ENCODE results near the gene FLT3.
"Not testable (repeated sequence)": the region's sequence is repeated elsewhere in the genome, so short reads cannot be mapped to it uniquely, and the experiment has no call there.

The FLT3 gene

DNA sequence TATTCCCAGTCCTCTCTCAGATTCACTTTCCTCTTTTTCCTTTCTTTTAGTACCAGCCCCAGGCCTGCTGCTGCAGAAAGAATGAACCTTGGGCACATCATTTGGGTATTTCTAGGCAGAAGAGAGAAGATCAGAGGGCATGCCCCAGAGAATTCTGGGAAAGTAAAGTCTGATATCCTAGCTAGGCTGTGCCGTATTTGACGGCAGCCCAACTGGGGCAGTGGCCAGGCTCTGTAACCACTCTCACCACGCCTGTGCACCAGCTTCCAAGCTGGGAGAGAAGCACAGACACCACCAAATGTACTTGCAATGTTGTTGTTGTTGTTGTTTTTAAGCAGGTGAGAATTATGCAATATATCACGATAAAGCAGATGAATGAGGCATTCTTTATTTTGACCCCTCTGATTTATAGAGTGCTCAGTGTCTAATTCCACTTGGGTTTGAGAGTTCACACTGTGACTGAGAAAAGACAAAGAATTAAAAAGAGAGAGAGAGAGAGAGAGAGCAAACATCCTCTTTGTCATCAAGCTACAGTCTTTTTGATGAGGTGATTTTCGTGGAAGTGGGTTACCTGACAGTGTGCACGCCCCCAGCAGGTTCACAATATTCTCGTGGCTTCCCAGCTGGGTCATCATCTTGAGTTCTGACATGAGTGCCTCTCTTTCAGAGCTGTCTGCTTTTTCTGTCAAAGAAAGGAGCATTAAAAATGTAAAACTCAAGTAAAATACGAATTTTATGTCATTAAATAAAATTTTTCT, 72.6 kb downstream of the FLT3 start:
- H3K9me3 ChIP-seq (replicated peaks in 1 of 11): peaks cover 0 to 6% (median 0%) of the 10 kb centered on the region in 11 experiments; a peak in 3 of 22 replicates
- no peak for TF ChIP-seq Cebpa-rat (IDR thresholded peaks at IDR 0.05)
- no peaks in the 10 kb centered on the region for H4K20me1 ChIP-seq
- H3K27ac ChIP-seq: no peak overlapping the region
- no peak overlapping the region for H3K4me3 ChIP-seq
- peaks cover 0 to 25% (median 14%) of the 10 kb centered on the region in 10 experiments; a peak in 13 of 20 replicates for H3K4me1 ChIP-seq
- no peak overlapping the region for H3K4me2 ChIP-seq
- no peaks in the 10 kb centered on the region for H3K36me3 ChIP-seq
- H3K27me3 ChIP-seq: no peaks in the 10 kb centered on the region
- H3K9ac ChIP-seq: no peak overlapping the region

DNA sequence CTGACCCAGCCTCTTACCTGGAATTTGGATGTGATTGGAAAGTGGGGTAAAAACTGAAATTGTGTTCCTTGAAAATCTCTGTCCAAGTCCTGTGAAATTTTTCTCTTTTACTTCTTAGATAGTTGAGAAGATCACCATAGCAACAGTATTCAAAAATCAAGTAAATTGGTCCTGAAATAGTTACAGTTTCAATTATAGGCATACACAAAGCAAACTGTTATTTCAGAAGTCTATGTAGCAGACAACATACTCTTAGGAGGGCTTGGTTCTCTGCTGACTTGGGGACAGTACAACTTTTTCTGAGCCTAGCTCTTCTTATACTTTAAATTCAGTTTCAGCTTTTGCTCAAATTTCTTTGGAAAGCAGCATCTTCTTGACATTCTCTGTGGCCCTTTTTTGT, 73.3 kb downstream of the FLT3 start:
- no peak for TF ChIP-seq Cebpa-rat (IDR thresholded peaks at IDR 0.05)
- Histone ChIP-seq H3K27ac (no peak overlapping the region), H4K20me1 (no peaks in the 10 kb centered on the region), H3K36me3 (no peaks in the 10 kb centered on the region), H3K27me3 (no peaks in the 10 kb centered on the region), H3K9ac (no peak overlapping the region), H3K9me3 (replicated peaks in 1 of 11) (peaks cover 0 to 6% (median 0%) of the 10 kb centered on the region in 11 experiments; a peak in 2 of 22 replicates), H3K4me2 (no peak overlapping the region), H3K4me3 (no peak overlapping the region), H3K4me1 (peaks cover 0 to 22% (median 14%) of the 10 kb centered on the region in 10 experiments; a peak in 14 of 20 replicates)

DNA sequence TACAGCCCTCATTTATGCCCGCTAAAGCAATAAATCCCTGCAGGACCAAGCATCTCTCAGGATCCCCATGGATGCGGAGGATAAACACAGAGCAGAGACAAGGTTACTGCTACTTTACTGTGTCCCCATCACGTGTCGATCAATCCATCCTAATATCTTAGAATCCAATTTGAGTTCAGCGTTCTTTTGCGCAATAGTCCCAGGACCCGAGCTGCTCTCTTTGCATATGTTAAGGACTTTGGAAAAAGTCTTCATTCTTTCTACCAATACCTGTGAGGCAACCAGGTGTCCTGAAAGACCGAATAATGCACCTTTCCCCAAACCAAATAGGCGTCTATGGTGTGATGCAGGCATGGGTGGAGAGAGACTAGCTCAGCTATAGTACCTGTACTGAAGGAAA, 73.9 kb downstream of the FLT3 start:
- no peaks in the 10 kb centered on the region for H4K20me1 ChIP-seq
- 0 out of 22 replicates have a peak, but pooled peaks cover 0 to 1% (median 0%) of the 10 kb centered on the region in 11 experiments for H3K9me3 ChIP-seq (replicated peaks in 1 of 11)
- no peak for TF ChIP-seq Cebpa-rat (IDR thresholded peaks at IDR 0.05)
- H3K4me2 ChIP-seq: no peak overlapping the region
- no peak overlapping the region for H3K4me3 ChIP-seq
- H3K9ac ChIP-seq: no peak overlapping the region
- no peaks in the 10 kb centered on the region for H3K36me3 ChIP-seq
- H3K27me3 ChIP-seq: no peaks in the 10 kb centered on the region
- H3K27ac ChIP-seq: no peak overlapping the region
- peaks cover 0 to 17% (median 11%) of the 10 kb centered on the region in 10 experiments; a peak in 14 of 20 replicates for H3K4me1 ChIP-seq

DNA sequence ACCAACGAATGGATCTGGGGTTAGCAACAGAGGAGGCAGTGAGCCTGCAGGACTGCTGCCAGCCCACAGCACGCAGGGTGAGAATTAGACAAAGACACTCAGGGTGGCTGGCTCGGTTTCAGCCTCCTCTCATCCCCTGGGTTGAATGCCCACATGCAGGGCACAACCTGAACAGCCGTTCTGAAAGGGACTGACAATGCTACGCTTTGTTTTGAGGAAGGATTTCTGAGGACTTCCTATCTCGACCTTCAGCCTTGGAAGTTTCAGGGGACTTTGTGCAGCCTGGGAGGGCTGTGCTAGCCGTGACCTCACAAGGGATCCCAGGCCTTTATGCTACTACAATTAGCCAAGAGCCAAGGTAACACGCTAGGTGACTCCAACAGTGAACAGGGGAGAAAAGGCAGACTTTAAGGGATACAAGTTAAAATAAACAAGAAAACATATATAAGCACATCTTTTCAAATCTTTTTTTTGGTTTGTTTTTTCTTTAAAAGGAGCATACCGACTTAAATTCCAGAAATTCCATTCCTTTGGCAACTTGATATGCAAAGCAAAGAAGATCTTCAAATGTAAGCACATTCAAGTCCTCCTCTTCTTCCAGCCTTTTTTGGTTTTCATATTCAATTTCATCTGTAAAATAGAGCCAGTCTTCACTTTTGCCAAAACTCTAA, 77.4 kb downstream of the FLT3 start:
- H3K4me3 ChIP-seq: no peak overlapping the region
- no peaks in the 10 kb centered on the region for H3K27me3 ChIP-seq
- H3K27ac ChIP-seq: no peak overlapping the region
- no peaks in the 10 kb centered on the region for H3K9me3 ChIP-seq (replicated peaks in 1 of 11)
- no peaks in the 10 kb centered on the region for H3K36me3 ChIP-seq
- peaks cover 0 to 10% (median 5%) of the 10 kb centered on the region in 10 experiments; a peak in 7 of 20 replicates for H3K4me1 ChIP-seq
- peak overlapping the region in 3 of 11 experiments; percentile 2 to 20 (median 13); a peak in 3 of 22 replicates for H3K4me2 ChIP-seq
- no peak overlapping the region for H3K9ac ChIP-seq
- no peak for TF ChIP-seq Cebpa-rat (IDR thresholded peaks at IDR 0.05)
- no peaks in the 10 kb centered on the region for H4K20me1 ChIP-seq

DNA sequence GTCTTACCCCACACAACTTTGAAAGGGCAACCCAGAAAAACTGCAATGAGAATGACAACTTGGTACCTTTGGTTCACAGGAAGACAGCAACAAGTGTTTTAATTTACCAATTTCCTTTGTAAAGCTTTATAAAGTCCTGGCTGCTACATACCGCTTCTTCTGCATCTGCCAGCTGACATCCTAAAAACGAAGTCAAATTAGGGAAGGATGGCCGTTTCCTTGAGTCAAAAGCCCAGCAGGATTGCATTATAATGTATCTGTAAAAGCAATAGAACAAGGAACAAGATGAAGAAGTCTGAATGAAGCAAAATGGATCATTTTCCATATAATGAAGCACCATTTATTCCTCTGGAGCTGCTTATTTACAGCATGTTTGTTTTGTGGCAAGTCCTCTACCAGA, 86.1 kb downstream of the FLT3 start:
- no peak overlapping the region for H3K4me3 ChIP-seq
- H4K20me1 ChIP-seq: no peaks in the 10 kb centered on the region
- TF ChIP-seq Cebpa-rat (IDR thresholded peaks at IDR 0.05): no peak
- no peaks in the 10 kb centered on the region for H3K27me3 ChIP-seq
- H3K4me1 ChIP-seq: peaks cover 7 to 17% (median 11%) of the 10 kb centered on the region in 10 experiments; a peak in 17 of 20 replicates
- H3K36me3 ChIP-seq: no peaks in the 10 kb centered on the region
- peaks cover 0 to 3% (median 0%) of the 10 kb centered on the region in 11 experiments; a peak in 1 of 22 replicates for H3K9me3 ChIP-seq (replicated peaks in 1 of 11)
- no peak overlapping the region for H3K9ac ChIP-seq
- H3K27ac ChIP-seq: no peak overlapping the region
- H3K4me2 ChIP-seq: no peak overlapping the region

DNA sequence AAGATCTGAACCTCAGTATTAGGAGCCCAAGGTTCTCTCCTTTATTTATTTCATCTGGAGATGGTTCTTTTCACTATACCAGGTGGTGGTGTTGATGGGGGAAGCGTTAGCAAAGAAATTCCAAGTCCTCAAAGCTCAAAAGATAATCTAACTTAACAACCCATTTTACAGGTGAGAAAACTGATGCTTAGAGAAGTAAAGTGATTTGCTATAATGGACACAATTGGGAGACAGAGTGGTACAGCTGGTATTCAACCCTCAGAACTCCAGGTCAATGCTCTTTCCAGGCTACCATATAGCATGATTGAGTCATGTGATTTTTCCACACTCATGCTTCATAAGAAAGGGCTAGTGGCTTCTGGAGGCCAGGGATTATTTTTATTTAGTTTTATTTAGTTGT, 86.9 kb downstream of the FLT3 start:
- H3K4me2 ChIP-seq: no peak overlapping the region
- H4K20me1 ChIP-seq: no peaks in the 10 kb centered on the region
- peaks cover 7 to 17% (median 11%) of the 10 kb centered on the region in 10 experiments; a peak in 17 of 20 replicates for H3K4me1 ChIP-seq
- H3K27ac ChIP-seq: no peak overlapping the region
- no peak overlapping the region for H3K4me3 ChIP-seq
- no peaks in the 10 kb centered on the region for H3K36me3 ChIP-seq
- H3K9me3 ChIP-seq (replicated peaks in 1 of 11): peaks cover 0 to 3% (median 0%) of the 10 kb centered on the region in 11 experiments; a peak in 1 of 22 replicates
- no peaks in the 10 kb centered on the region for H3K27me3 ChIP-seq
- no peak for TF ChIP-seq Cebpa-rat (IDR thresholded peaks at IDR 0.05)
- H3K9ac ChIP-seq: no peak overlapping the region

DNA sequence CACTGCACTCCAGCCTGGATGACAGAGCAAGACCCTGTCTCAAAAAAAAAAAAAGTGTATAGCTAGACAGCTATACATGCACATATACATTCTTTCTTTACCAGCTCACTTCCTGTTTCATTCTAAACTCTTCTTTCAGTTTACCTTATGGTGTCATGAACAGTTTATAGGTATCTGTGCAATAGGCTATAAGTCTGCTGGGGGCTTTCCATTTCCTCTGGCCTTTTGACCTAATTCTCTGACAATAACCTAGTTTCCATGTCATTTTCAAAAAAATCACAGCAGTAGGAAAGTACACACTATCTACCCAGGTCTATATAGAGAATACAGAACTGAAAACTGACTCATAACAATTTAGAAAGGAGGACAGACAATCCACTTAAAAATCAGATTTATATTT, 87.5 kb downstream of the FLT3 start:
- TF ChIP-seq Cebpa-rat (IDR thresholded peaks at IDR 0.05): no peak
- Histone ChIP-seq H3K27ac (no peak overlapping the region), H3K27me3 (no peaks in the 10 kb centered on the region), H4K20me1 (no peaks in the 10 kb centered on the region), H3K36me3 (no peaks in the 10 kb centered on the region), H3K4me2 (peak overlapping the region in 4 of 11 experiments; percentile 11 to 52 (median 24); a peak in 3 of 22 replicates), H3K4me3 (no peak overlapping the region), H3K9me3 (replicated peaks in 1 of 11) (peaks cover 0 to 3% (median 0%) of the 10 kb centered on the region in 11 experiments; a peak in 1 of 22 replicates), H3K9ac (no peak overlapping the region), H3K4me1 (peaks cover 7 to 17% (median 11%) of the 10 kb centered on the region in 10 experiments; a peak in 17 of 20 replicates)

DNA sequence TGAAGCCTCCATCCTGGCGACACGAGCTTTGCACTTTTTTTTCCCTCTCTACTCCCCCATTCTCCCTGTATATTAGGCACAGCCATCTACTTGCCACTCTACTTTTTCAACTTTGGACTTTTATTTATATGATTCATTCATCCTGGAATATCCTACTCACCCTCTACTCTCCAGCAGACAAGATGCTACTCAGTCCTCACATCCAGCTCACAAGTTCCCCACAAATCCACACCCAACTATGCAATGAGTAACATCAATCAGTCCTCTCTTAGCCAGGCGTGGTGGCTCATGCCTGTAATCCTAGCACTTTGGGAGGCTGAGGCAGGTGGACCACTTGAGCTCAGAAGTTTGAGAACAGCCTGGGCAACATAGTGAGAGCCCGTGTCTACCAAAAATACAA, 88.0 kb downstream of the FLT3 start:
- Histone ChIP-seq H3K4me1 (peaks cover 7 to 17% (median 11%) of the 10 kb centered on the region in 10 experiments; a peak in 17 of 20 replicates), H3K9me3 (replicated peaks in 1 of 11) (peaks cover 0 to 3% (median 0%) of the 10 kb centered on the region in 11 experiments; a peak in 1 of 22 replicates), H3K27me3 (no peaks in the 10 kb centered on the region), H4K20me1 (no peaks in the 10 kb centered on the region), H3K4me2 (peak overlapping the region in 5 of 11 experiments; percentile 11 to 52 (median 37); a peak in 5 of 22 replicates), H3K4me3 (no peak overlapping the region), H3K9ac (no peak overlapping the region), H3K27ac (no peak overlapping the region), H3K36me3 (no peaks in the 10 kb centered on the region)
- TF ChIP-seq Cebpa-rat (IDR thresholded peaks at IDR 0.05): no peak

DNA sequence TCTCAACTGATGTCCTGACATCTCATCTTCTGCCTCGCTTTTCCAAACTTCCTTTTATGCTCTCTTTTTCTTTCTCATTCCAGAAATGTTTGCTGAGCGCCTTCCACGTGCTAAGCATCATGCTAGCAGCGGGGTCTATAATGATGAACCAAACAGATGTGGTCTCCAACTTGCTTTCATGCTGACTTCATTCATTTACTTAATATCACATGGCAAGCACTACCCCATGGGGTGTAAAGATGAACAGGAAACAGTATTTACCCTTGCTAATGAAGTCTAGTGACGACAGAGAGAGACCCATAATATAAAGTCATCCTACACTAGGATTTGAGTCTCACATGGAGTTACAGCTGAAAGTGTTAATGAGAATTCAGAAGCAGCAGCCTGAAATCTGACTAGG, 90.3 kb downstream of the FLT3 start:
- H3K4me3 ChIP-seq: no peak overlapping the region
- no peak overlapping the region for H3K4me2 ChIP-seq
- no peak overlapping the region for H3K9ac ChIP-seq
- no peaks in the 10 kb centered on the region for H3K36me3 ChIP-seq
- H3K27ac ChIP-seq: no peak overlapping the region
- H3K4me1 ChIP-seq: peaks cover 7 to 17% (median 11%) of the 10 kb centered on the region in 10 experiments; a peak in 17 of 20 replicates
- H4K20me1 ChIP-seq: no peaks in the 10 kb centered on the region
- peaks cover 0 to 3% (median 0%) of the 10 kb centered on the region in 11 experiments; a peak in 1 of 22 replicates for H3K9me3 ChIP-seq (replicated peaks in 1 of 11)
- H3K27me3 ChIP-seq: no peaks in the 10 kb centered on the region
- no peak for TF ChIP-seq Cebpa-rat (IDR thresholded peaks at IDR 0.05)

DNA sequence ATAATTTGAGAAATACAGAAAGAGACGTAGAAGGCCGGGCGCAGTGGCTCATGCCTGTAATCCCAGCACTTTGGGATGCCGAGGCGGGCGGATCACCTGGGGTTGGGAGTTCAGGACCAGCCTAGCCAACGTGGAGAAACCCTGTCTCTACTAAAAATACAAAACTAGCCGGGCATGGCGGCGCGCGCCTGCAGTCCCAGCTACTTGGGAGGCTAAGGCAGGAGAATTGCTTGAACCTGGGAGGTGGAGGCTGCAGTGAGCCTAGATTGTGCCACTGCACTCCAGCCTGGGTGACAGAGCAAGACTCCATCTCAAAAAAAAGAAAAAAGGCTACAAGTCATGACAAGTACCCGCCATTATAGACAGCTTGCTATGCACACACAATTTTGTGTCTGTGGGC, 95.4 kb downstream of the FLT3 start:
- not testable (repeated sequence) for H3K4me2 ChIP-seq; H3K9ac ChIP-seq; H3K27me3 ChIP-seq; H3K27ac ChIP-seq; H3K4me1 ChIP-seq; H3K4me3 ChIP-seq; H3K9me3 ChIP-seq (replicated peaks in 1 of 11); H4K20me1 ChIP-seq; H3K36me3 ChIP-seq
